ENCODE measurements around the gene SLC16A5.

- TF ChIP-seq CTCF (IDR thresholded peaks at IDR 0.05) (no peak), EZH2 (IDR thresholded peaks at IDR 0.05; ENCODE audit: borderline replicate concordance, insufficient read depth, low read depth, low read length, poor library complexity, severe bottlenecking) (no peak)
Observed at GRCh38 chr17:75133001-75133400, 45.2 kb downstream of the SLC16A5 start.
